Osteocyte (in vitro differentiated cells): ENCODE data around the gene WWTR1. TPM values are rescaled to one million over a fixed set of nuclear protein-coding genes. Genes with fewer than 3 reads are reported as not detected.

Experiments
- DNase-seq: peaks from one replicate; pipeline ENCODE4 v3.0.0; 2021; ENCODE audit warnings: mixed read lengths; ENCODE audit not compliant: unreplicated experiment; ENCODE audit errors: extremely low spot score
- H3K27ac Mint-ChIP-seq: one replicate; pipeline ENCODE4 v1.8.0; 2021; ENCODE audit warnings: mild to moderate bottlenecking, mixed read lengths; ENCODE audit not compliant: unreplicated experiment
- H3K27me3 Mint-ChIP-seq: one replicate; pipeline ENCODE4 v1.8.0; 2021; ENCODE audit warnings: mixed read lengths; ENCODE audit not compliant: unreplicated experiment
- H3K36me3 Mint-ChIP-seq: one replicate; pipeline ENCODE4 v1.8.0; 2021; ENCODE audit warnings: mixed read lengths; ENCODE audit not compliant: unreplicated experiment
- H3K4me1 Mint-ChIP-seq: one replicate; pipeline ENCODE4 v1.8.0; 2021; ENCODE audit warnings: mixed read lengths; ENCODE audit not compliant: unreplicated experiment
- H3K4me3 Mint-ChIP-seq: one replicate; pipeline ENCODE4 v1.8.0; 2021; ENCODE audit warnings: mild to moderate bottlenecking, moderate library complexity, mixed read lengths; ENCODE audit not compliant: unreplicated experiment
- H3K9me3 Mint-ChIP-seq: one replicate; pipeline ENCODE4 v1.8.0; 2021; ENCODE audit warnings: mixed read lengths; ENCODE audit not compliant: unreplicated experiment
- CTCF ChIP-seq: fragments of 200-600 bp; sonication (generic); IDR thresholded peaks from 2 replicates; pipeline ENCODE4 v1.5.0; 2021; ENCODE audit warnings: antibody characterized with exemption, mild to moderate bottlenecking, moderate library complexity
- total RNA-seq: library from RNA; stranded (reverse); gene quantifications from 2 replicates; pipeline ENCODE4 v1.2.1, GENCODE V29; 2021

Gene WWTR1
- total RNA-seq, 1 donor from 2014 or later, result 120 TPM

- TF ChIP-seq CTCF, result no peak
- peaks cover 67% of the 10 kb centered on the region for H3K4me1 Mint-ChIP-seq
- H3K27ac Mint-ChIP-seq, result no peak overlapping the region
These were observed 46.7 kb downstream of the WWTR1 start for GRCh38 chr3:149611149-149611548.

GRCh38 chr3:149610351-149611105, 47.3 kb downstream of the WWTR1 start:
- H3K36me3 Mint-ChIP-seq, result peaks cover 11% of the 10 kb centered on the region
- no peak for DNase-seq
- no peaks in the 10 kb centered on the region for H3K27me3 Mint-ChIP-seq
- H3K9me3 Mint-ChIP-seq, result no peaks in the 10 kb centered on the region
- peaks cover 65% of the 10 kb centered on the region for H3K4me1 Mint-ChIP-seq
- no peak for TF ChIP-seq CTCF
- no peak overlapping the region for H3K4me3 Mint-ChIP-seq
- peak overlapping the region; percentile 83 for H3K27ac Mint-ChIP-seq

More at GRCh38 chr3:149611149-149611548, 46.7 kb downstream of the WWTR1 start:
- H3K27me3 Mint-ChIP-seq, result no peaks in the 10 kb centered on the region
- H3K4me3 Mint-ChIP-seq, result no peak overlapping the region
- DNase-seq, result no peak
- H3K36me3 Mint-ChIP-seq, result peaks cover 11% of the 10 kb centered on the region
- no peaks in the 10 kb centered on the region for H3K9me3 Mint-ChIP-seq

- H3K4me3 Mint-ChIP-seq, result peak overlapping the region; percentile 27
- H3K27me3 Mint-ChIP-seq, result no peaks in the 10 kb centered on the region
- TF ChIP-seq CTCF, result no peak
These were observed 48.2 kb downstream of the WWTR1 start for GRCh38 chr3:149609595-149609994.

GRCh38 chr3:149608987-149609386, 48.8 kb downstream of the WWTR1 start:
- TF ChIP-seq CTCF, result no peak
- peaks cover 18% of the 10 kb centered on the region for H3K36me3 Mint-ChIP-seq
- no peaks in the 10 kb centered on the region for H3K27me3 Mint-ChIP-seq
- H3K9me3 Mint-ChIP-seq, result no peaks in the 10 kb centered on the region
- no peak overlapping the region for H3K4me3 Mint-ChIP-seq
- H3K27ac Mint-ChIP-seq, result no peak overlapping the region
- DNase-seq, result no peak
- peaks cover 71% of the 10 kb centered on the region for H3K4me1 Mint-ChIP-seq

More at GRCh38 chr3:149609595-149609994, 48.2 kb downstream of the WWTR1 start:
- Mint-ChIP-seq H3K9me3 (no peaks in the 10 kb centered on the region), H3K27ac (peak overlapping the region; percentile 83), H3K4me1 (peaks cover 68% of the 10 kb centered on the region), H3K36me3 (peaks cover 17% of the 10 kb centered on the region)
- DNase-seq, result no peak

- DNase-seq, result no peak
- Mint-ChIP-seq H3K36me3 (peaks cover 11% of the 10 kb centered on the region), H3K4me3 (no peak overlapping the region), H3K27me3 (no peaks in the 10 kb centered on the region), H3K4me1 (peaks cover 78% of the 10 kb centered on the region), H3K9me3 (no peaks in the 10 kb centered on the region), H3K27ac (peak overlapping the region; percentile 89)
- no peak for TF ChIP-seq CTCF
These were observed 51.9 kb downstream of the WWTR1 start for GRCh38 chr3:149605902-149606301.
